Measurements from ENCODE around the gene LRP1-AS.

- TF ChIP-seq, protein P1, sequence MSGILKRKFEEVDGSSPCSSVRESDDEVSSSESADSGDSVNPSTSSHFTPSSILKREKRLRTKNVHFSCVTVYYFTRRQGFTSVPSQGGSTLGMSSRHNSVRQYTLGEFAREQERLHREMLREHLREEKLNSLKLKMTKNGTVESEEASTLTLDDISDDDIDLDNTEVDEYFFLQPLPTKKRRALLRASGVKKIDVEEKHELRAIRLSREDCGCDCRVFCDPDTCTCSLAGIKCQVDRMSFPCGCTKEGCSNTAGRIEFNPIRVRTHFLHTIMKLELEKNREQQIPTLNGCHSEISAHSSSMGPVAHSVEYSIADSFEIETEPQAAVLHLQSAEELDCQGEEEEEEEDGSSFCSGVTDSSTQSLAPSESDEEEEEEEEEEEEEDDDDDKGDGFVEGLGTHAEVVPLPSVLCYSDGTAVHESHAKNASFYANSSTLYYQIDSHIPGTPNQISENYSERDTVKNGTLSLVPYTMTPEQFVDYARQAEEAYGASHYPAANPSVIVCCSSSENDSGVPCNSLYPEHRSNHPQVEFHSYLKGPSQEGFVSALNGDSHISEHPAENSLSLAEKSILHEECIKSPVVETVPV (CRISPR knock-in tag; IDR thresholded peaks at IDR 0.05), result no peak
- TF ChIP-seq ZFP3 (CRISPR knock-in tag; IDR thresholded peaks at IDR 0.05), result no peak
These were observed 45.3 kb downstream of the LRP1-AS start for GRCh38 chr12:57101892-57102695.

All from SK-N-SH treated with all-trans-retinoic acid at 6 μM for 48 hours (cell line).